ENCODE results near the gene CAMTA2. TPM values are rescaled to one million over a fixed set of nuclear protein-coding genes. Genes with fewer than 3 reads are reported as not detected.

Gene CAMTA2
- total and polyA plus RNA-seq, 2 donors (not counting 1 experiment from before 2014, with no cell fraction given): 12.4 to 18.3 TPM

DNA sequence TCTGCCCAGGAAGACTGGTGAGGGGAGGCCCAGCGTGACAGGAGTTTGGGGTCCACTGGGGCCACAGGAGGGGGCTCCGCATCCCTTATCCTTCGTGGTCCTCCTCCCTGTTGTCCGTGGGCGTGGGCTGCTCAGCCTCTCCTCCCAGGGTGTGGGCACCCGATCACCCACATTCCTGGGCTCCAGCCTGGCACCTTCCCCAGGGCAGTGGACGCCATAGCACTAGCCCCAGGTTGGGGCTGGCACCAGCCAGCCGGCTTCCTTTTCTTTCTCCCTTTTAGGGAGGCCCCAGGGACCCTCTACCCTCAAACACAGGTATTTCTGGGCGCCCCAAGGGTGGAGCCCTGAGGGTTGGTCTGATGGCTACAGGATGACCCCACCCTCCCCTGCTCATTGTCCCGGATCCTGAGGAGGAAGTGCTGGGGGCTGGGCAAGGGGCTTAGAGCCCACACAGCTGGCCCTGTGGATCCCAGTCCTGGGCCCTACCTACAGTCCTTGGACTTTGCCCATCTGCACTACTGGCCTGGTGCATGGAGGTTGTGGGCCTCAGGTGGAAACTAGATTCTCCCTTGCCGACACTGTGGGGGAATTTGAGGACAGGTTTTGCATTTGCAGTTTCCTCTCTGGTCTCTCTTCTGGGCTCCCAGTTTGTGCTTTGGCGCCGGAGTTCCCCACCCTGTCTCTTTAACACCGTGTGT lies 11.4 kb upstream of the CAMTA2 start:
- TF ChIP-seq CTCF (conservative IDR thresholded peaks at IDR 0.05 in 1 of 2, IDR thresholded peaks at IDR 0.05 in 1 of 2; ENCODE audit: low read depth in 1 of 2, low read length in 2 of 2) (no peak), EZH2 (IDR thresholded peaks at IDR 0.05; ENCODE audit: low read length, missing control alignments) (no peak)
- Histone ChIP-seq H3K79me2 (ENCODE audit: control insufficient read depth, insufficient read depth, low read length) (peaks cover 29% of the 10 kb centered on the region), H4K20me1 (ENCODE audit: control insufficient read depth, extremely low read depth, insufficient read depth, low read length) (no peaks in the 10 kb centered on the region), H3K4me3 (replicated peaks in 1 of 4; ENCODE audit: control extremely low read depth in 1 of 4, insufficient read depth in 1 of 4, low read depth in 3 of 4, low read length in 4 of 4) (peak overlapping the region; percentile 68 to 95 (median 92)), H3K4me1 (ENCODE audit: control insufficient read depth, extremely low read depth, insufficient read depth, low read length) (peaks cover 12% of the 10 kb centered on the region), H3K27ac (ENCODE audit: insufficient read depth, low read length) (peak overlapping the region; percentile 61), H3K36me3 (ENCODE audit: control insufficient read depth, insufficient read depth, low read length) (peaks cover 20% of the 10 kb centered on the region), H3K27me3 (ENCODE audit: control insufficient read depth, insufficient read depth, low read length) (no peaks in the 10 kb centered on the region), H2AFZ (ENCODE audit: low read length) (no peak overlapping the region), H3K4me2 (ENCODE audit: extremely low read depth, insufficient read depth, low read length) (peak overlapping the region; percentile 86), H3K9me3 (ENCODE audit: control insufficient read depth, insufficient read depth, low read depth, low read length) (no peaks in the 10 kb centered on the region), H3K9ac (ENCODE audit: insufficient read depth, low read length) (peak overlapping the region; percentile 67)
- no peak for DNase-seq (ENCODE audit: low read depth in 2 of 2)

DNA sequence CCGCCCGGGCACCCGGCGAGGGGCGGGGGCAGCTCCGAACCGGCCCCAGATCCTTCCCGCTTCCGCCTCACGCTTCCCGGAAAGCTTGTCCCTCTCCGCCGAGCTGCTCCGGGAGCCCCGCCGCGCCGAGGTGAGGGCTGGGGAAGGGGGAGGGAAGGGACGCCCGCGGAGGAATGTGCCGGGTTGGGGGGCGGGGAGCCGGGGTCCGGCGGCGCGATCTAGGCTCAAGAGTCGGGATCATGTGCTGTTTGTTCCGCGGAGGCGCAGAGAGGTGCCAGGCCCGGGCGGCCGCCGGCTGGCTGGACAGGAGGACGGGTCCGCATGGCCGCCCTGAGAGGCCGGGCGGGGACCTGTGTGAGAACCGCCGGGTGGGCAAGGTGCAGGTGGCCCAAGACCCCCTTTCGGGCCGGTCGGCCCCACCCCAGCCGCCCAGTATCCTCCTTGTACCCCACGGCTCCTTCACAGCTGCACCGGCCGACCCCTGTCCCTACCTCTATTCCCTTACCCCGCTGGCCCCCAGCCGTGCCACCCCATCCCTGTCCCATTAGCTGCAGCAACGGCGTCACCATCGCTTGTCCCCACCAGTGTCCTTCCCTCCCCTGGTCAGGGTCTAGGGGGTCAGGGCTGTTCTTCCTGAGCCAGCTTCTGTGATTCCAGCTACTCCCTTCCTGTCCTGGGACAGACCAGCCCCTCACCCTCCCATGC lies 10.7 kb upstream of the CAMTA2 start:
- peak overlapping the region; percentile 68 to 95 (median 92) for H3K4me3 ChIP-seq (replicated peaks in 1 of 4; ENCODE audit: control extremely low read depth in 1 of 4, insufficient read depth in 1 of 4, low read depth in 3 of 4, low read length in 4 of 4)
- TF ChIP-seq EZH2 (IDR thresholded peaks at IDR 0.05; ENCODE audit: low read length, missing control alignments): no peak
- TF ChIP-seq CTCF (conservative IDR thresholded peaks at IDR 0.05 in 1 of 2, IDR thresholded peaks at IDR 0.05 in 1 of 2; ENCODE audit: low read depth in 1 of 2, low read length in 2 of 2): no peak
- H3K9me3 ChIP-seq (ENCODE audit: control insufficient read depth, insufficient read depth, low read depth, low read length): no peaks in the 10 kb centered on the region
- H2AFZ ChIP-seq (ENCODE audit: low read length): no peak overlapping the region
- peaks cover 12% of the 10 kb centered on the region for H3K4me1 ChIP-seq (ENCODE audit: control insufficient read depth, extremely low read depth, insufficient read depth, low read length)
- H4K20me1 ChIP-seq (ENCODE audit: control insufficient read depth, extremely low read depth, insufficient read depth, low read length): no peaks in the 10 kb centered on the region
- H3K27ac ChIP-seq (ENCODE audit: insufficient read depth, low read length): peak overlapping the region; percentile 61
- peaks cover 13% of the 10 kb centered on the region for H3K36me3 ChIP-seq (ENCODE audit: control insufficient read depth, insufficient read depth, low read length)
- H3K9ac ChIP-seq (ENCODE audit: insufficient read depth, low read length): peak overlapping the region; percentile 67
- DNase-seq (ENCODE audit: low read depth in 2 of 2): peak; percentile 10 to 34
- H3K4me2 ChIP-seq (ENCODE audit: extremely low read depth, insufficient read depth, low read length): peak overlapping the region; percentile 86
- H3K27me3 ChIP-seq (ENCODE audit: control insufficient read depth, insufficient read depth, low read length): no peaks in the 10 kb centered on the region
- peaks cover 29% of the 10 kb centered on the region for H3K79me2 ChIP-seq (ENCODE audit: control insufficient read depth, insufficient read depth, low read length)

DNA sequence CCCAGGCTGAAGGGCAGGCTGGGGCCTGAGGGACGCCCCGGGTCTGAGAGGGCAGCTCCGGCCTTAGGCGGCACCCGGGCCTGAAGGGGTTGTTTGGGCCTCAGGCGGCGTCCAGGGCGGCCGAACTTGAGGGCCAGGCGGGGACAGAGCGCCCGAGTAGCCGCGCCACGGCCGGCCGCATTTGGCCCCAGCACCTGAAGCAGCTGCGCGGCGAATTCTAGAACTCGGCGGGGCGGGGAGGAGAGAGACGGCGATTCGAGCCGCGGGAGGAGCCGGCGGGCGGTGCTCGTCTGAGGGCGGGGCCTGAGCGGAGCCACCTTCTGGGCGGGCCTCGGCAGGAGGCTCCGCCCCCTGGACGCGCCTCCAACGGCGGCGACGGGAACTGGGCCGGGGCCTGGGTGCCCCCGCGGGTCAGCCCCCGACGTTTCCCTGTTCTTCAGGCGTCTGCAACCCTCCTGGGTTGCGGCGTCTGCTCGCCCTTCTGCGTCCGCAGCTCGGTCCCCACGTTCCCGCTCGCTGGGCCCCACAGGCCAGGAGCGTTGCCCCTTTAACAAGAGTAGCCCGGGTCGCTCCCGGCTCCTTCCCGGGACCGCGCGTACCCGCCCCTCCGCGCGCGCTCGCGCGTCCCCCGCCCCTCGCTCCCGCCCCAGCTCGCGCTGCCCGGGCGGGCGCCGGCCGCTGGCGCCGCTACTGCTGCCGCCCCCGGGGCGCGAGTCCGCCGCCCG lies 10.0 kb upstream of the CAMTA2 start, which contains the start of the genes INCA1 and KIF1C:
Gene INCA1, minus strand, starts transcription at position 221 of the 725 bp plus-strand sequence. CDS start 3,085 bp downstream, outside the sequence.
Gene KIF1C, plus strand, starts transcription at position 649 of the 725 bp plus-strand sequence. CDS start 2,297 bp downstream, outside the sequence.
- Histone ChIP-seq H3K36me3 (ENCODE audit: control insufficient read depth, insufficient read depth, low read length) (peaks cover 11% of the 10 kb centered on the region), H4K20me1 (ENCODE audit: control insufficient read depth, extremely low read depth, insufficient read depth, low read length) (no peaks in the 10 kb centered on the region), H3K79me2 (ENCODE audit: control insufficient read depth, insufficient read depth, low read length) (peaks cover 29% of the 10 kb centered on the region), H3K9ac (ENCODE audit: insufficient read depth, low read length) (peak within 1 kb of the TSS; percentile 67), H3K27me3 (ENCODE audit: control insufficient read depth, insufficient read depth, low read length) (no peaks in the 10 kb centered on the region), H3K4me1 (ENCODE audit: control insufficient read depth, extremely low read depth, insufficient read depth, low read length) (peaks cover 12% of the 10 kb centered on the region), H3K4me2 (ENCODE audit: extremely low read depth, insufficient read depth, low read length) (peak within 1 kb of the TSS; percentile 86), H3K9me3 (ENCODE audit: control insufficient read depth, insufficient read depth, low read depth, low read length) (no peaks in the 10 kb centered on the region), H2AFZ (ENCODE audit: low read length) (peak within 1 kb of the TSS; percentile 90), H3K27ac (ENCODE audit: insufficient read depth, low read length) (peak within 1 kb of the TSS; percentile 61), H3K4me3 (replicated peaks in 1 of 4; ENCODE audit: control extremely low read depth in 1 of 4, insufficient read depth in 1 of 4, low read depth in 3 of 4, low read length in 4 of 4) (peak within 1 kb of the TSS; percentile 68 to 95 (median 92))
- peak; percentile 85 for DNase-seq (ENCODE audit: low read depth in 2 of 2)
- TF ChIP-seq CTCF (conservative IDR thresholded peaks at IDR 0.05 in 1 of 2, IDR thresholded peaks at IDR 0.05 in 1 of 2; ENCODE audit: low read depth in 1 of 2, low read length in 2 of 2): no peak
- no peak for TF ChIP-seq EZH2 (IDR thresholded peaks at IDR 0.05; ENCODE audit: low read length, missing control alignments)

Measured in fibroblast of lung (primary cell).